ENCODE measurements around the gene APBB3.

DNA sequence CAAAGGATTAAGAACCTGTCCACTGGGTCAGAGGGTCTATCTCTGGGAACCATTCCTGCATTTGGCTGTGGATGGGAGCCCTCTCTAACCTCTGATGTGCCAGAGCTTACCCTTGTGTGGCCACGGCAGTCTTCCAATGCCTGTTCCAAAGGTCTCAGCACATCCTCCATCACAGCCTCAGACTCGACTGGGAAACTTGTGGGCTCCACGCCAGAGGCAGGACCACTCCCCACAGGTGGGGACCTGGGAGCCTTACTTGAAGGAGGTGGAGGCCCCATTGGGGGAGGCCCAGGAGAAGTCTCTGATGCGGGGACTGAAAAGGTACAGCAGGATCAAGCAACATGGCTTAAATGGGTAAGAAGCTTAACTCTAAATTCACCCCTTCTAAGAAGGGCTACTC, 12.5 kb downstream of the APBB3 start:
- TF ChIP-seq, protein P1, sequence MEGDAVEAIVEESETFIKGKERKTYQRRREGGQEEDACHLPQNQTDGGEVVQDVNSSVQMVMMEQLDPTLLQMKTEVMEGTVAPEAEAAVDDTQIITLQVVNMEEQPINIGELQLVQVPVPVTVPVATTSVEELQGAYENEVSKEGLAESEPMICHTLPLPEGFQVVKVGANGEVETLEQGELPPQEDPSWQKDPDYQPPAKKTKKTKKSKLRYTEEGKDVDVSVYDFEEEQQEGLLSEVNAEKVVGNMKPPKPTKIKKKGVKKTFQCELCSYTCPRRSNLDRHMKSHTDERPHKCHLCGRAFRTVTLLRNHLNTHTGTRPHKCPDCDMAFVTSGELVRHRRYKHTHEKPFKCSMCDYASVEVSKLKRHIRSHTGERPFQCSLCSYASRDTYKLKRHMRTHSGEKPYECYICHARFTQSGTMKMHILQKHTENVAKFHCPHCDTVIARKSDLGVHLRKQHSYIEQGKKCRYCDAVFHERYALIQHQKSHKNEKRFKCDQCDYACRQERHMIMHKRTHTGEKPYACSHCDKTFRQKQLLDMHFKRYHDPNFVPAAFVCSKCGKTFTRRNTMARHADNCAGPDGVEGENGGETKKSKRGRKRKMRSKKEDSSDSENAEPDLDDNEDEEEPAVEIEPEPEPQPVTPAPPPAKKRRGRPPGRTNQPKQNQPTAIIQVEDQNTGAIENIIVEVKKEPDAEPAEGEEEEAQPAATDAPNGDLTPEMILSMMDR (IDR thresholded peaks at IDR 0.05), result no peak
- no peak for TF ChIP-seq POLR2A (IDR thresholded peaks at IDR 0.05)

Data from thyroid gland (tissue), 4 donors.